ENCODE results near the gene HINT1.
"Not testable (repeated sequence)": the region's sequence is repeated elsewhere in the genome, so short reads cannot be mapped to it uniquely, and the experiment has no call there.

Gene HINT1

GRCh38 chr5:131171276-131171810 lies 6.3 kb upstream of the HINT1 start:
- in situ Hi-C loops (cut with MboI; ENCODE audit: low sequenced_read_pairs) = loop anchor here (25.0 kb wide), 1 partner anchor 216 kb away; no protein-coding TSS in a partner anchor

GRCh38 chr5:131170540-131171275 lies 5.7 kb upstream of the HINT1 start, which contains the start of gene LYRM7:
TSS of gene LYRM7 (plus strand) at chr5:131170944. CDS start at chr5:131171021, 77 bp downstream.
- in situ Hi-C loops (cut with MboI; ENCODE audit: low sequenced_read_pairs) = loop anchor here (25.0 kb wide), 1 partner anchor 217 kb away; no protein-coding TSS in a partner anchor

GRCh38 chr5:131169810-131170539 lies 4.9 kb upstream of the HINT1 start:
- in situ Hi-C loops (cut with MboI; ENCODE audit: low sequenced_read_pairs) = loop anchor here (25.0 kb wide), 1 partner anchor 217 kb away; no protein-coding TSS in a partner anchor

GRCh38 chr5:131167615-131168014 lies 2.6 kb upstream of the HINT1 start:
- in situ Hi-C loops (cut with MboI; ENCODE audit: low sequenced_read_pairs) = loop anchor here (25.0 kb wide), 1 partner anchor 220 kb away; no protein-coding TSS in a partner anchor

GRCh38 chr5:131164191-131165118 lies 601 bp downstream of the HINT1 start:
- in situ Hi-C loops (cut with MboI; ENCODE audit: low sequenced_read_pairs) = loop anchor here (25.0 kb wide), 1 partner anchor 223 kb away; no protein-coding TSS in a partner anchor

GRCh38 chr5:131163276-131164119 lies 1.6 kb downstream of the HINT1 start:
- in situ Hi-C loops (cut with MboI; ENCODE audit: low sequenced_read_pairs) = loop anchor here (25.0 kb wide), 1 partner anchor 224 kb away; no protein-coding TSS in a partner anchor

GRCh38 chr5:131160134-131160533 lies 4.9 kb downstream of the HINT1 start:
- in situ Hi-C loops (cut with MboI; ENCODE audit: low sequenced_read_pairs) = loop anchor here (25.0 kb wide), 1 partner anchor 227 kb away; no protein-coding TSS in a partner anchor

- in situ Hi-C loops (cut with MboI; ENCODE audit: low sequenced_read_pairs) = loop anchor here (25.0 kb wide), 1 partner anchor 230 kb away; no protein-coding TSS in a partner anchor
Observed at GRCh38 chr5:131156957-131157356, 8.1 kb downstream of the HINT1 start.

- in situ Hi-C loops (cut with MboI; ENCODE audit: low sequenced_read_pairs) = loop anchor here (25.0 kb wide), 1 partner anchor 231 kb away; no protein-coding TSS in a partner anchor
Observed at GRCh38 chr5:131156385-131156784, 8.7 kb downstream of the HINT1 start.

GRCh38 chr5:131151216-131151615 lies 13.8 kb downstream of the HINT1 start:
- in situ Hi-C loops (cut with MboI; ENCODE audit: low sequenced_read_pairs) = loop anchor here (25.0 kb wide), 1 partner anchor 236 kb away; no protein-coding TSS in a partner anchor

- in situ Hi-C loops (cut with MboI; ENCODE audit: low sequenced_read_pairs) = loop anchor here (25.0 kb wide), 1 partner anchor 237 kb away; no protein-coding TSS in a partner anchor
Observed at GRCh38 chr5:131150408-131150807, 14.6 kb downstream of the HINT1 start.

- in situ Hi-C loops (cut with MboI; ENCODE audit: low sequenced_read_pairs) = no loop called here
Observed at GRCh38 chr5:131148835-131149234, 16.2 kb downstream of the HINT1 start.

- in situ Hi-C loops (cut with MboI; ENCODE audit: low sequenced_read_pairs) = no loop called here
Observed at GRCh38 chr5:131147258-131147657, 17.8 kb downstream of the HINT1 start.

- in situ Hi-C loops (cut with MboI; ENCODE audit: low sequenced_read_pairs) = no loop called here
Observed at GRCh38 chr5:131142970-131143617, 22.0 kb downstream of the HINT1 start.

GRCh38 chr5:131139321-131139720 lies 25.7 kb downstream of the HINT1 start:
- in situ Hi-C loops (cut with MboI; ENCODE audit: low sequenced_read_pairs) = no loop called here

GRCh38 chr5:131138406-131138805 lies 26.6 kb downstream of the HINT1 start:
- in situ Hi-C loops (cut with MboI; ENCODE audit: low sequenced_read_pairs) = not testable (repeated sequence)

GRCh38 chr5:131133091-131133490 lies 32.0 kb downstream of the HINT1 start:
- in situ Hi-C loops (cut with MboI; ENCODE audit: low sequenced_read_pairs) = not testable (repeated sequence)

- in situ Hi-C loops (cut with MboI; ENCODE audit: low sequenced_read_pairs) = no loop called here
Observed at GRCh38 chr5:131129306-131129705, 35.8 kb downstream of the HINT1 start.
